DLD1 (cell line): ENCODE results near the gene HOXB6.

ENCODE experiments used
- in situ Hi-C: cut with HindIII; loops from 2 replicates; pipeline ENCODE4 v1.10.0; 2017; ENCODE audit warnings: low sequenced_read_pairs

HOXB6 gene

DNA sequence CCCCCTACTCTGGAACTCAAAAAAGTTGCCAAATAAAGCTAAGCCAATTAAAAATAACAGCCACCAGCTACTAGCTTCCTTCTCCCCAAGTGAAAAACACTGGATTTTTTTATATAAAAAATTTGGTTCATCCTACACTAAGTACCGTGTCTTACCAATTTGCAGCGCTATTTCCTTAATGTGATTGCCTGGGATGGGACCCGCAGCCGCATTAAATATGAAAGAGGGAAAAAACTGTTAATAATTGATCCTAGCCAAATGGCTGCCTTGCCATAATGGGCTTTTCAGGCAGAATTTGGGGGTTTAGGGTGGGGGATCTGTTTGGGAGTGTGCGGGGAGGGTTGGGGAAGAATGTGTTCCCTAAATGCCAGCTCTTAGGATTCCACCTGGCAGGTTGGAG, 19.3 kb upstream of the HOXB6 start:
- in situ Hi-C loops = no loop called here

DNA sequence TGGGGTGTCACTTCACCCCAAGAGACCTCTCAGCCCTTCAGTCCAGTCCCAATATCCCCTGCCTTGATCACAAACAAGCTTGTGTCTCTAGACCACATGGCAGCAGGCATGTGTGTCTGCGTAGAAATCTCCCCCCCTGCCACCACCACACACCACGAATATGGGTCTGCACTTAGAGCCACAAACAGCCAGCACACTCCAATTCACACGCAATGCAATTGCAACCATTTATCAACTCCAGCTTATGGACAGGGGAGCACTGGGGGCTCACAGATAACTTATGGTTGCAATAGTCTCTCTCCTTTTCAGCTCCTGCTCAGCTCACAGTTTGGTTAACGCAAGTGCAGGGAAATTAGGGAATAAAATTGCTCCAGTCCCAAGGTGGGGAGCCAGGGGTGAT, 18.8 kb upstream of the HOXB6 start:
- in situ Hi-C loops = no loop called here

DNA sequence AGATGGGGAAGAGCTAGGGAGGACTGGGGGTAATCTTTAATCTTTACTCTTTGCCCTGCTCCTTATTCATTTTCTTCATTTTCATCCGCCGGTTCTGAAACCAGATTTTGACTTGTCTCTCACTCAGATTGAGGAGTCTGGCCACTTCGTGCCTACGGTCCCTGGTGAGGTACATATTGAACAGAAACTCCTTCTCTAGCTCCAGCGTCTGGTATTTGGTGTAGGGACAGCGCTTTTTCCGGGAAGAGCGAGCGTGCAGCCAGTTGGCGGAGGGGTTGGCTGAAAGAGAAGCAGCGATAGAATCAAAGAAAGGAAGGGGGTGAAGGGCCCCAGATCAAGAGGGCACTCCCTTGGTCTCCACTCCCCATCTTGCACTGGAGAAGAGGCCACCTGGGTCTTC, 18.1 kb upstream of the HOXB6 start:
- in situ Hi-C loops = no loop called here

DNA sequence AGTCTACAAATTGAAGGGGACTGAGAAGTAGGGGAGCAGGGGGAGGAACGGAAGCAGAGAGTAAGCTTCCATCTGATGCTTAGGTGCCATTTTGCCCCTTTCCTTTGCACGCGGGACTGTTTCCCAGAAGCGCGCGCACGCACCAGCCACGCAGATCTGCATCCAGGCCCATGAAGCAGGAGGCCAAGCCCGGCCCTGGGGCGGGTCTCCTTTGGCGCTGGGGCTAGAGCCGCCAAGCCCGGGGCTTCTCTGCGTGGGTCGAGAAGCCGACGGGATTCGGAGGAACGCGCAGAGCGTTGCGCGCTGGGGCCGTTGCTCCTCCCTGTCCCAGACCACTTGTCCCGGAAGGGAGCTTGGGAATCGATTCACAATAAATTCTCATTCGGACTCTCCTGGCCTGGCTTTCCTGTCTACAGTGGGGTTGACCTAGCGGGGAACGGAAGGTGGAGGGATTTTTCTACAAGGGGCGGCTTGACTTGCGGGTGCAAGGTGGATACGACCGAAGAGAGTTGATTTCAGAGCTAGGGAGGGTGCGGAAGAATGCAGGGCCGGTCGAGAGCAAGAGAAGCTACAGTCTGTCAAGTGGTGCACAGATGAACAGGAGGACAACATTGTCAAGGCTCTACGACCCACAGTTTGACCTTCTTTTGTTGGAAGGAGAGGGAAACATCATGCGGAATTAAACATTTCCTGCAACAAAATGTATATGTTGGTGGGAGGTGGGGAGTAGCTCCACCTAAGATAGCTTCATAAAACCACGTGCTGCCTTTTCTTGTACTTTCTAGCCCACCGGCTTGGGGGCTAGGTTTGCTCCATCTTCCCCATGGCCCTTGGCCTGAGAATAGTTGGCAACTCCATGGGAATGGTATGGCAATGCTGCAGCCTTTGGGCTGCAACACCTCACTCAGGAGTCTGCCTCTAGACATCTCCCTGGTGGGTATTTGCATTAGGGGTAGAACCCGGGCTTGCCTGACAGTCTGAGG, 16.9 kb upstream of the HOXB6 start:
- in situ Hi-C loops = no loop called here

DNA sequence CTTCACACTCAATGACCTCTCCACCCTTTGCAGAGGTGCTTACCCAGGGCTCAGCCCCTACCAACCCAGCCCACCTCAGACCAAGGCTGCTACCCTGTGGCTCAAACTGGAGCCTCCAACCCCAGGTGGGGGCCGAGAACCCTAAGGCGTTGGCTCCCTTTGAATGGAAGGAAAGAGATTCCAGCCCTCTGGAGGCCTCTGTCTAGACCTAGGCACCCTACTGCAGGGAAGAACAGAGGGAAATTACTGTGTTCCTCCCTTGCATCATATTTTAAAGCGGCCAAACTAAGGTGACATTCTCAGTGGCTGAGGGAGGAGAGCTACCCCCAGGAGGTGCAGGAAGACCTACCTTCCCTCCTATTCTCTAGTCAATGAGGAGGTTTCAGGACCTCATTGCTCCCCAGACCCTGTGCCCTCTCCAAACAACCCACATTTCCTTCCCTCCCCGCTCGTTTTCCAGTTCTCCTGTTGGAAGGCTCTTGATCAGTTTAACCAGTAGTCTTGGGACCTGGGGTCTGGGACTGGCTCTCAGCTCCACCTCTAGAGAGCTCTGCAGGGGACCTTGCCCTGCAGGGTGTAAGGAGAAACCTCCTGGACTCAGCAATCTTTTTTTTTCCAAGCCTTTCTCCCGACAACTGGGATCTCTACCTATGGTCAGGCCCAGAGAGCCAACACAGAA, 15.8 kb upstream of the HOXB6 start:
- in situ Hi-C loops = no loop called here

DNA sequence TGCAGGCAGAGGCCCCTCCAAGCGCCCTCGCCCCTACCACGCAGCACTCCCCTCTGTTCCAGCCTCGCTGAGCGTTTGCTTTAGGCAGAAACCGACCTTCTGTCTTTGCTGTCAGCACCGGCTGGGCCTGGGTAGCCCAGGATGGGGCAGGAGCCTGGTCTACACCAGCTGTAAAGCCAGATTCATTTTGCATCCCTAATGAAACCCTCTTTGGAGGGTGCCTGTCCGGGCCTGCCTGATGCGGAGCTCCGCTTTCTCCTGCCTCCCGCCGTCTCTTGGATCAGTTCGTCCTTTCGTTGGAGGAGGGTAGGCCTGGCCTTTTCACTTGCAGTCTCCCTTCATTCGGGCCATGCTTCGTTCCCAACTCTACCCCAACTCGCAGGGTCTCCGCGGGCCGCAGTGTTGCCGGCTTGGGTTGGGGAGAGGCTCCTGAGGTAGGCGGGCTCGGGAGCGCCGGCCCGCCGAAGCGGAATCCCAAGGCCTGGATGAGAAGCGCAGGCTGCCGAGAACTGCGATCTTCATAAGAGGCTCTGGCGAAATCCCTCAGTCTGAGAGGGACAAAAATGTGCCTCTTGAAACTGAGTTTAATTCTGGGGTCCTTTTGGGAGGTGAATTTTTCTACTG, 15.2 kb upstream of the HOXB6 start:
- in situ Hi-C loops = no loop called here

DNA sequence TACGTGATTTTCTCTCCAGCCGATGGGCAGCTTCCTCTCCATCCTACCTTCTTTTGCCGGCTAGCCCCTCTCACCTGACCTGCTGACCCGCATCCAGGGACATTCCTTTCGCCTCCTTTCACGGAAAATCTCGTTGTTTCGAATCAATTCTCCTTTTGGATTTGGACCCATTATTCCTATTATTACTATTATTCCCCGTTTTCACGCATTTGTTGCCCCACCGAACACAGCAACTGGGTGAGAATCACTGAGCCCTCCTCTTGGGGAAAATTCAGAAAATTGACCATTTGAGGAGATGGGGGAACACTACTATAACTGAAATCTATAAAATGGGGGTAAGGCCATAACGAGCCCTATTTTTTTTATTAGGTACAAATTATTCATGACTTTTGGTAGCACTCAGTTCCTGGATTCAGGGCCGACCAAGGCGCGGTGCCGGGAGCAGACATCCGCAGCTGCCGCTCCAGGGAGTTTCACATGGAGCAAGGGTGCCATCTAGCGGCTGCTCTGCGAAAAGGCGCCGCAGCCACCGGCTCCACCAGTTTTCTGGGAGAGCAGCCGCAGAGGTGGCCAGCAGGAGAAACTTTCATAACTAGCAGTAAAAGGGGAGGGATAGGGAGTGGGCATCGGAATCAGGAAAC, 13.6 kb upstream of the HOXB6 start:
- in situ Hi-C loops = no loop called here

DNA sequence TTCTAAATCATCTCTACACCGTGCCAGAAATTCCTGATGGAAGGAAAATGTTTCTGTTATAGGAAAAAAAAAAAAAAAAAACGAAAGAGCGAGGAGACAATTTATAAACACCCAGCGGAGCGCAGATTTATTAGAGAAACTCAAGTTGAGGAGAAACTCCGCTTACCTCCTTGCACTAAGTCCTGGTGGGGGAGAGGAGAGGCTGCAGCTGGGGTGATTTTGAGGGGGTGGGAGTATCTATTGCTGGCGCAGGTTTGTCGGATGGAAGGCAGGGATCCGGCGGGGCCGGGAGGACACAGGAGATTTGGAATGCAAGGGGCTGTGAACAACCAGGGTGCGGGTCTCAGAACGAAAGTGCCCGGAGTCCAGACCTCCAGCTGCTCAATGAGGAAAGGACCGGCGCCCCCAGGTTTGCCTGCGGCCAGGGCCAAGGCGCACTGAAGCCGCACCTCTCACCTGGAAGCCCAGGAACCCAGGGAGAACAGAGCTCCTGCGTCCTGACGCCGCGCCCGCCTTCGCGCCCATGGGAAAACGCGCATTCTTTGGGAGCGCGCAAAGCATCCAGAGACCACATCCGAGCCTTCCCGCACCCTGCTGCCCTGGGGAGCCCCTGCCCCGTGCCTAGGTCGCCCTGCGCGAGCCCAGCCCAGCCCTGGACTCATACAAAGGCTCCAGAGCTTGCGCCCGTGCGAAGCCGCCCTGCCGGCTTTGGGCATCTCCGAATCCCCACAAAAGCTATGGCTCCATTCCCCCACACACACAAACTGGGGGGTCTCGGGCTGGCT, 12.9 kb upstream of the HOXB6 start:
- in situ Hi-C loops = no loop called here

DNA sequence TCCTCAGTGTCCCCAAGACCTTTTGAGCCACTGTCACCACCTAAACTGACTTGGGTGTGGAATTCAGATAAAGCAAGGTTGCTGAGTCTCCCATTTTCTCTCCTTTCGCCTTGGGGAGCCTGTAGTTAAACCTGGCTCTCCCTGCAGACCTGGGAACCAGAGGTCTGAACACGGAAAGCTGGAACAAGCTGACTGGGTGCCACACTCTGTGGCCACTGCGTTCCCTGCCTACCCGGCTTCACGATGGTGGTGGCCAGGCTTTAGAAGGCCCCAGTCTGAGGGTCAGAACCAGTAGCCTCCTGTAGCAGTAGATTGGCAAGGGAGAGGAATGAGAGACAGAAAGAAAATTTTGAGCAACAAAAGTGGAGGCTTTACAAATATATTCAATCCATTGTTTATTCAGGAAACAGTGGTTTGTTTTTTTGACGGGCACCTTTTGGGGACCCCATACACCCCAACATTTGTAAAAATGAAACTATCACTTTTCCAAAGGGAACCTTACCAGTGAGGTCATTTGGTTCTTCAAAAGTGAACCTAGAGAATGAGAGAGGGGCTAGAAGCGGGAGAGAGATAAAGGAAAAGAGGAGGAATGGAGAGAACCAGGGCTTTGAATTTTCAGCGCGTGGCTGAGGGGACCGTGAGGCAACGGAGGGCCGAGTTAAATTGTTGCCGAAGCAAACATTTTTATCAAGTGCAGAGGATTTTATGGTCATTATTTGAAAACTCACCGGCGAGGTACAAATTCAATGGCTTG, 12.1 kb upstream of the HOXB6 start:
- in situ Hi-C loops = no loop called here

DNA sequence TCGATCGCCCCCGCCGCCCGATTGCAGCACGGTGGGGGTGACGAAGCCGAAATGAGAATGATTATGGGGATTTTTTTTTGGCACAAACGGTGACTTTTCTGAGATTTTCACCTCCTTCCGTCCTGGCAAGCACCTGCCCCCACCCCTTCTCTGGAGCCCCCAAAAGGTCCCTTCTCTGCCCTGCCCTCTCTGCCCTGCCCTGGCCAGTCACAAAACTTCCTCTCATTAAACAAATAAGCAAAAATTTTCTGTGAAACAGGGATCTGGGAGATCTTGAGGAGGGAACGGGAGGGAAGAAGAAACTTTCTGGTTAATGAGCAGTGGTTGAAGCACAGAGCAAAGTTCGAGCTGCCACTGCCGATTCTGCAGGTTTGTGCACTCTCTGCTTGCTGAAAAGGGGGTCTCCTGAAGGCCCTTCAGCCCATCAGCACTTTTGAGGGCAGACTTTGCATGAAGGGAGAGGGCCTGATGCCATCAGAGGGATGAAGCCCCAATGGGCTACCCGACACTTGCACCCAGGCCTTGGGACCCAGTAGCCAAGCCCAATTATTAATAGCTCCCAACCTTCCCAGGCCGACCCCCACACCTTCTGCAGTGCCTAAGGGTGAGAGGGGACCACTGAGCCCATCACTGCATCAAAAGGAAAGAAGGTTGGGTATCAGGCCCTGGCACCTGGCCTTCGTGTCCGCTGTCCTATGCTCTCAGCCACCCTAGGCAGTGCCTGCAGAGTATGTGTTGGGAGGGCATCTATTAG, 11.4 kb upstream of the HOXB6 start:
- in situ Hi-C loops = no loop called here

DNA sequence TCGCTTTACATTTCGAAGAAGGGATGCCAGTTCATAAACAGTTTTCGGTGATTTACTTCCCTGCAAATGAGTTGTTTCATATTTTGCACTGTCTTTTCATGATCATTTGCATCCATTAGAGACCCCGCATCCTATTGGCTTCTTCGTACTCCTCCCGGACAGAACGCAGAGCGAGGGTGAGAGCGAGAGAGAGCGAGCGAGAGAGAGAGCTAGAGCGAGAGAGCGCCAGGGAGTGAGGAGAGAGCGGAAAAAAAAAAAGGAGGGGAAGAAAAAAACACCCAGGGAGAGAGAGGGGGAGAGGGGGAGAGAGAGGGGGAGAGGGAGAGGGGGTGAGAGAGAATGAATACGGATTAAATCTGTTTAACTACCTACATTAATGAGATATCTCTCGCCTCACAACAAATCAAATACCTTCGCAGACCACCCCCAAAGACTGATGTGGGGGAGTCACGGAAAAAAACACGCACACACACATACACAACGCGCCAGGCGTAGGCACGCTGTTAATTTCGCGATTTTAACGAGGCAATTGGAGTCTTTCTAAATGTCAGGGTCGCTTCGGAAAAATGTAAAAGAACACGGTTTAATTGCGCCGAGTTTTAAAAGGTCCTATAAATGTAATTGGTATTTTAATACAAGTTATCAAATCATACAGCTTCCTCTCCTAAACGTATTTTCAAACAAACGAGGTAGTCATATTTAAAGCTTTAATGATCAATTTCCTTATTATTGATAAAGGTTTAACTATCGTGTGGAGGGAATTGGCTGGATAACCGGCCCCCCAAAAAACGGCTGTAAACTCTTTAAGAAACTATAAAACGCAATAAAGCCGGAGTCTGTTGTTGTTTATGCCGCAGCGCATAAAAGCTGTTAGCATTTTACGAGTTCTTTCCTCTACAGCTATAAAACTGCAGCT, 10.5 kb upstream of the HOXB6 start, which contains the start of gene HOXB8:
Gene HOXB8, minus strand, starts transcription at position 246 of the 916 bp plus-strand sequence. CDS start 588 bp downstream, outside the sequence.
- in situ Hi-C loops = no loop called here

DNA sequence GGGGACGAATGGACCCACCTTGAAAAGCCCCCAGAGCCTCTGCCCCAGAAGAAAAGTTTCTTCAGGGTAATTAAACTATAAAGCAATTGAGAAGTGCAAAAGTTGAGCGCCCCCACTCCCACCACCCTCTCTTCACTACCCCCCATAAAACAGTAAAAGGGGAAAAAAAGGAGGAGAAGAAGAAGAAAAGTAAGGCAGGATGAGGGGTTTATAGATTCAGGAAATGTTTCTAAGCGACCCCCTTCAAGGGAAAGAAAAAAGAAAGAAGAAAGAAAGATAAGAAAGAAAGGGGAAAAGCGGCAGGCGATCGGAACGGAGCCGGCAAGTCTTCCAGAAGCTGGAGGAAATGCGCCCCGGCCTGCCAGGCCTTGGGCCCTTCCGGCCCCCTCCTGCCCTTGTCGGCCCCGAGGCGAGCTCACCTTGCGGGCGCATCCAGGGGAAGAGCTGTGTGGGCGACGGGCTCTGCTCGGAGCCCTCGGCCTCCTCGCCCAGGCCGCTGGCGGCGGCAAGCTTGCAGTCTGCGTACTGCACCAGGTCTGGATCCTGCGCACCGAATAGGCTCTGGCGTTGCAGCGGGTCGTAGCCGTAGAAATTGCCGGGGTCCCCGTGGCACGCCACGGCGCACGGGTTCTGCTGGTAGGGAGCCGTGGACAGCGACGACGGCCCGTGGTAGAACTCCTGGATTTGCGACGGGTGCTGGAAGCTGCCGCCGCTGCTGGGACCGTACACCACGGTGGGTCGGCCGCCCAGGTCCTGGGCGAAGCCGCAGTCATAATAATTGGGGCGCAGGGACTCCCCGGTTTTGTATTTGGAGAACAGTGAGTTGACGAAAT, 9.3 kb upstream of the HOXB6 start:
- in situ Hi-C loops = no loop called here

DNA sequence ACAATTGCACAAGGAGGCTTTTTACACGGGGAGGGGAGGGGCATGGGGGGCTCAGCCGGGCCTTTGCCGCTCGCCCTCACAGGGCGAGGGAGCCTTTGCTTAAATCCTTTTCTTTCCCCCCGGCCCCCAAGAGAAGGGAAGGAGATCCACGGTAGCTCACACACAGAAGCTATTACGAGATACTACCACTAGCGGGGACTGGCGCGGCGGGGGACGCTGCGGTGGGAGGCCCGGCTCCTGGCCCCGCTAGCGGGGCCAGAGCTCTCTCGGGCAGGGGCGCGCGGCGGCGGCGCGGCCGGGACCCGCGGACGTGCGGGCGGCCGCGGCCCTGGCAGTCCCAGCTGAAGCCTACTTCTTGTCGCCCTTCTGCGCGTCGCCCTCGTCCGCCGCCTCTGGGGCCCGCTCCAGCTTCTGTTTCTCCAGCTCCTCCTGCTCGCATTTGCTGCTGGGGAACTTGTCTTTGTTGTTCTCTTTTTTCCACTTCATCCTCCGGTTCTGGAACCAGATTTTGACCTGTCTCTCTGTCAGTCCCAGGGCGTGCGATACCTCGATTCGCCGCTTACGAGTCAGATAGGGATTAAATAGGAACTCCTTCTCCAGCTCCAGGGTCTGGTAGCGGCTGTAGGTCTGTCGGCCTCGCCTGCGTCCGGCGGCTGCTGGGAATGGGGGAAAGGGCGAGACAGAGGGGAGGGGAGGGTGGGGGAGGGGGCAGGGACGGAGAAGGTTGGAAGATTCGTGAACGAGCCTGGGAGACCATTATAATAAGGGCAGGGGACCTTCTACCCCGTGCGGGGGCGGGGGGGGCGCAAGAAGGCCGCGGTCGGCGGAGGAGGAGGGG, 8.3 kb upstream of the HOXB6 start:
- in situ Hi-C loops = no loop called here

DNA sequence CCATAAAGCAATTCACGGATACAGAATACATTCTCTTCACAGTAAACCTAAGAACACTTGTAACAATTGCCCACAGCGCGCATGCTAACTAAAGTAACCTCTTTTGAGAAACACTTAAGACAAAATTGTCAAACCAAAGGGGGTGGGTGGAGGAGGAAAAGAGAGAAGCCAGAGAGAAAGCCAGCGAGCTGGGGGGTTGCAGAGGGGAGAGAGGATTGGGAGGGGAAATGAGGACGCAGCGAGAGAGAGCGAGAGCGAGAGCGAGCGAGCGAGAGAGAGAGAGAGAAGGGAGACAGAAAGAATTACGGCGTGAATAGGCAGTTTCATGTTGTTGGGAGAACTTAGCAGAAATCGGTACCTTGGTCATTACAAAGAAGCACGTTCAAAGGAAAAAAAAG, 7.7 kb upstream of the HOXB6 start:
- in situ Hi-C loops = no loop called here

DNA sequence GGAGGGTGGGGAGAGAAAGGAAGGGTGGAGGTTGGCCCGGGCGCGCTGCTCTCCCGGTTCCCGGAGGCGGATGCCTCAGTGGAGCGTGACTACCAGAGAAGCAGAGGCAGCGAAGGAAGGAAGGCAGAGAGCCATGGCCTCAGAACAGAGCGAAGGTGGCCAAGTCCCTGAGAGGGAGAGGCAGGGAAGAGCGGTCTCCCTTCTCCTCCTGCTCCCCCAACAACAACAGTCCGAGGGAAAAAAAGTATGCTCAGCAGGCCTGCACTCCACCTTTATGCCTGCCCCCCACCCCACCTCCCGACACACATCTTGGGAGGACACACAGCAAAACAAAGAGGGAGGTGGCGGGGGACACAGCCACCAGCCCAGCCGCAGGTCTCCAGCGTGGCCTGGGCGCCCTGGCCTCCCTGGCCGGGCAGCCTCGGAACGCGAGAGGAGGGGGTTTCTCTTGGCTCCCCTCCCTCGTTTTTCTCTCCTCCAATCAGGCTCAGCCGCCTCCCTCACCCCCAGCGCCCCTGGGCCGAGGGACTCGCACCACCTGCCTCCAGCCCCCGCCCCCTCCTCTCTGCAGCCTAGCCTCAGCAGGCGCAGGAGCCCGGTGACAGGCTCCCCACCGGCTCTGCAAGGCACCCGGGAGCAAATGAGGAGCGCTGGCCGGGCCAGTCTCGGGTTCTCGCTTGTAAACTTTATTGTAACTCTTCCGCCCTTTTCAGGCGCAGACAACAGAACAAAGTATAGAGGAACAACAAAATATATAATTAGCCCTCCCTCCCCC, 7.1 kb upstream of the HOXB6 start:
- in situ Hi-C loops = no loop called here
